GM19438 (cell line): ENCODE data around the gene MPHOSPH9.
"Not testable (repeated sequence)": the region's sequence is repeated elsewhere in the genome, so short reads cannot be mapped to it uniquely, and the experiment has no call there.

ENCODE experiments used
- ATAC-seq: cut with Tn5 transposase; IDR thresholded peaks from one replicate; pipeline ENCODE4 v1.9.1; 2021; ENCODE audit warnings: low read depth; ENCODE audit not compliant: unreplicated experiment

The MPHOSPH9 gene

GRCh38 chr12:123261196-123261595 is 28.3 kb upstream of the MPHOSPH9 start:
- ATAC-seq, result no peak

GRCh38 chr12:123260081-123260480 is 27.1 kb upstream of the MPHOSPH9 start:
- ATAC-seq, result no peak

GRCh38 chr12:123258593-123258992 is 25.7 kb upstream of the MPHOSPH9 start:
- ATAC-seq, result no peak

- ATAC-seq, result no peak
Observed at GRCh38 chr12:123254853-123255446, 22.0 kb upstream of the MPHOSPH9 start.

- no peak for ATAC-seq
Observed at GRCh38 chr12:123253641-123254459, 20.9 kb upstream of the MPHOSPH9 start.

- ATAC-seq, result not testable (repeated sequence)
Observed at GRCh38 chr12:123252365-123252764, 19.4 kb upstream of the MPHOSPH9 start.

GRCh38 chr12:123251403-123252076 is 18.6 kb upstream of the MPHOSPH9 start:
- ATAC-seq, result no peak

- no peak for ATAC-seq
Observed at GRCh38 chr12:123250471-123251383, 17.8 kb upstream of the MPHOSPH9 start.

GRCh38 chr12:123248996-123249741 is 16.2 kb upstream of the MPHOSPH9 start:
- not testable (repeated sequence) for ATAC-seq

- ATAC-seq, result not testable (repeated sequence)
Observed at GRCh38 chr12:123248129-123248528, 15.2 kb upstream of the MPHOSPH9 start.

GRCh38 chr12:123245678-123246077 is 12.7 kb upstream of the MPHOSPH9 start:
- ATAC-seq, result no peak

- no peak for ATAC-seq
Observed at GRCh38 chr12:123243671-123244262, 10.8 kb upstream of the MPHOSPH9 start.

- ATAC-seq, result no peak
Observed at GRCh38 chr12:123242116-123242904, 9.4 kb upstream of the MPHOSPH9 start.

GRCh38 chr12:123238961-123239360 is 6.0 kb upstream of the MPHOSPH9 start:
- no peak for ATAC-seq

GRCh38 chr12:123238330-123238682 is 5.4 kb upstream of the MPHOSPH9 start:
- ATAC-seq, result no peak

- no peak for ATAC-seq
Observed at GRCh38 chr12:123237646-123238329, 4.8 kb upstream of the MPHOSPH9 start.

- peak; percentile 3 for ATAC-seq
Observed at GRCh38 chr12:123233505-123234308, 766 bp upstream of the MPHOSPH9 start.
